ENCODE results near the gene PAMR1.

Gene PAMR1

DNA sequence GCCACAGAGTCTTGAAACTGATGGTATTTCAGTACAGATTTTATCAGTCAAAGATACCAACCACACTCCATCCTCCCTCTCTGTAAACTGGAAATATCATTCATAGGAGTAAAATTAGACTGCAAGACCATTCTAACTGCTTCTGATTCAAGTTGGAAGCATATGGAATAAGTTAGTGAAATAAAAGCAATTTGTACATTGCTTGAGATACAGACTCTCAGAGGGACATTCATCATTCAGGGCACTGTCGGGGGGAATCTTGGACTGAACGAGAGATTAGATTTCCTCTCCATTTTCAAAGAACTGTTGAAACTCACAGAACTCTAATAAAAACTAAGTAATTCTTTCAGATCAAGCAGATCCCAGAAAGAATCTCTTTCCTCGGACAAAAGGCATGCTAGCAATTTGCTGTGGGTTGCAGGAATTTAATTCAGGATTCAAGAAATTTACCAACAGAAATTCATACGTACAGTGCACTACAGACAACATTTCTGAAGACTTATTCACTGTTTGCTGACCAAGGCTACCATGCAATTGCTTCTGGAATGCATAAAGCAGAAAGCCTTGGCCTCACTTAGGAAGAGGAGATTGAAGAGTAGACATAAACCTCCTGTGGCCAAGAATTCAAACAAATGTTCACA lies 34.1 kb downstream of the PAMR1 start:
- no peak for DNase-seq

DNA sequence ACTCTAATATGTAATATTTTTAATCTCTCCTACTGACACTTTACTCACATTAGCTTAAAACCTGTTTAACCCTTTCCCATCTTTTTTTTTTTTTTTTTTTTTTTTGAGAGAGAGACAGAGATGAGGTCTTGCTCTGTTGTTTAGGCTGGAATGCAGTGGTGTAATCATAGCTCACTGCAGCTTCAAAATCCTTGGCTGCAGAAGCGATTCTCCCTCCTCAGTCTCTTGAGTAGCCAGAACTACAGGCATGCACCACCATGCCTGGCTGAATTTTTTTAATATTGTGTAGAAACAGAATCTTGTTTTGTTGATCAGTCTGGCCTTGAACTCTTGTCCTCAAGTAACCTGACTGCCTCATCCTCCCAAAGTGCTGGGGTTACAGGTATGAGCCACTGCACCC lies 37.3 kb downstream of the PAMR1 start:
- DNase-seq: no peak

DNA sequence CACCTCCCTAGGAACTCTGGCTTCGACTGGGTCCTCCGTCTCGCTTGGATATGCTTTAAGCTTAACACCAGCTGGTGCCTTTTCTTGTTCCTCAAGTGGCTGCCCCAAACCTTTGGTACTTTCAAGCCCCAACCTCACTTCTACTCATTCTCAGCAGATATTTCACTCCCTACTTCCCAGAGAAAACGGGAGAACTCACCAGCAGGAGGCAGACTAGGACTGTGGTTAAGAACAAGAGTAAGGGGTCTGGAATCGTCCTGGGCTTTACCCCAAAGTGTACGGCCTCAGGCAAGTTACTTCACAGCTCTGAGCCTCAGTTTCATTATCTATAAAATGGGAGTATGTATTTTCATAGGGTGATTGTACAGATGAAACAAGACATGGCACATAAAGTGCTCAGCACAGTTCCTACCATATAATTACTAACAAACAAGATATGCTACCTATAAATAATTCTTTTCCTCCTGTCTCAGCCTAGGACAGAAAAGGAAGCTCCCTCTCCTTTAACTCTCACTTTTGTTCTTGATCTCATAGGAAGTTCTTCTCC lies 37.8 kb downstream of the PAMR1 start:
- peak; percentile 44 to 83 for DNase-seq

DNA sequence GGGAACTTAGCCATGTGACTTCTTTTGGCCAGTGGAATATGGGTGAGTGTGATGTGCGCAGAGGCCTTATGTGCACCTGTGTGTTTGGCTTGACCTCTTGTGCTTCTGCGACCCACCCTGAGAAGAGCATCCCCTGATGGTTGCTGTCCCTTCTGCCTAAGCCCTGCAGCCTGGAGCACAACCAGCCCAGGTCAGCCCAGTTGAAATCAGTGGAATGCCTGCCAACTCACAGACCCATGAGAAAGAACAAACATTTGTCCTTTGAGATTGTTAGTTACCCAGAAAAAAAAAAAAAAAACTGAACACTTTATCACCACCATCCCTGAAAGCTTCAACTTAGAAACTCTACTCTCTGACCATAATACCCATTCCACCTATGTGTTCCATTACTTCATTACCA lies 38.5 kb downstream of the PAMR1 start:
- DNase-seq: no peak

DNA sequence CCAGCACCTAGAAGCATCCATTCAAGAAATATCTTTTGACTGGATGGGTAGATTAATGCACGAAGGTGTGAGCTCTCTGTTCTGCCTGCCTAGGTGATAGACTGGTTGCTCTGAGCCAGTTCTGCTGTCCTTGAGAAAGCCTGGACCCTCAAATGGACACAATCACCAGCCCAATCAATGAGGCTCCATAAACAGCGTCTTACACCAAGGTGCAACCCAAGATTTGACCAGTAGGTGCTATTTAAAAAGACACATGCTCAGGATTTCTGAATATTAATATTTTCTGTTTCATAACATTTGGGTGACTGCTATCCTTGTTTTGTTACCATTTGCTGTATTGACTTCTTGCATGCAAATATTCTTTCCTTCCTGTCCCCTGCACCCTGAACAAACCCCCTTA lies 39.0 kb downstream of the PAMR1 start:
- DNase-seq: peak in 1 of 2 experiments; percentile 14

DNA sequence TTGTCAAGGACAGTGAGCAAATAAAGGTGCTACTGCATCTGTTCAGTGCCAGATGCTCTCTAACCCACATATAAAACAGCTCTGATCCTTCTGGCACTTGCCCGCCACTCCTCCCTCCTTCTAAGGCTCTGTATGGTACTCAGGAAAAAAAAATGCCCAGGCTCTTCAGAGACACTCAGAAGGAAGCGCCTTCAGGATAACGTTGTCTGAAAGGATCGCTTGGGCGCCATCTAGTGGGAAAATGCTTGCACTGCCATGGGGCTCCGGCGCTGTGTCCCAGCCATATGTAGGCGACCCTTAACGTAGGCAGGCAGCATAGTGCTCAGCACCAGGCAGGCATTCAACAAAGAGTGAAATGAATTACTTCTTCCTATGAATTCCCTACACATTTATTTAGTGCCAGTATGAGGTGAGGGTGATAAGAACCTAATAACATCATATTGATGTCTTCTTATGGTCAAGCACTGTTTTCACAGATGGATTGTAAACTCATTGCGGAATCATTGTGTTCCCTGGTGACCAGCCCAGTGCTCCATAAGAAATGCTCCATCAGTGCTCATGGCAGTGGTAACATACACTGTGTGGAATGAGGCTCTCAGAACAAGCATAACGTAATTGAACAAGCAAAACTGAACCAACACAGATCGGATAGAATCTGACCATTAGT lies 39.6 kb downstream of the PAMR1 start:
- peak; percentile 70 to 94 for DNase-seq

DNA sequence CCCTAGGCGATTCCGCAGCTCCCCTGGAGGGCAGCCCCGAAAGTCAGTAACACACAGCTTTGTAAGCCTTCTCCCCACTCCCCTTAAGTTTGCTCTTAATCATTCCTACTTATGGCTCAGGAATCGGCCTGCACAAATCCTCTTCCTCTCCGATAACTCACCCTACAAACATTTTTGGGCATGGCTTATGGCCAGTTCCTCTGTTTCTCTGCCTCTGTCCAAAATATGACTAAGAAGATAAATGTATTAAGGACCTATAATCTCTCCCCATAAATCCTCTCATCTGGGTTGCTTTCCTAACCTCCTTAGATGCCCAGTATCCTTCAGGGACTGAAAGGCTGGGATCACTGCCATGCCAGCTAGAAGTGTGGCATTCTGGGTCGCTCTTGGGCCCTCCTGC lies 41.0 kb downstream of the PAMR1 start:
- no peak for DNase-seq

DNA sequence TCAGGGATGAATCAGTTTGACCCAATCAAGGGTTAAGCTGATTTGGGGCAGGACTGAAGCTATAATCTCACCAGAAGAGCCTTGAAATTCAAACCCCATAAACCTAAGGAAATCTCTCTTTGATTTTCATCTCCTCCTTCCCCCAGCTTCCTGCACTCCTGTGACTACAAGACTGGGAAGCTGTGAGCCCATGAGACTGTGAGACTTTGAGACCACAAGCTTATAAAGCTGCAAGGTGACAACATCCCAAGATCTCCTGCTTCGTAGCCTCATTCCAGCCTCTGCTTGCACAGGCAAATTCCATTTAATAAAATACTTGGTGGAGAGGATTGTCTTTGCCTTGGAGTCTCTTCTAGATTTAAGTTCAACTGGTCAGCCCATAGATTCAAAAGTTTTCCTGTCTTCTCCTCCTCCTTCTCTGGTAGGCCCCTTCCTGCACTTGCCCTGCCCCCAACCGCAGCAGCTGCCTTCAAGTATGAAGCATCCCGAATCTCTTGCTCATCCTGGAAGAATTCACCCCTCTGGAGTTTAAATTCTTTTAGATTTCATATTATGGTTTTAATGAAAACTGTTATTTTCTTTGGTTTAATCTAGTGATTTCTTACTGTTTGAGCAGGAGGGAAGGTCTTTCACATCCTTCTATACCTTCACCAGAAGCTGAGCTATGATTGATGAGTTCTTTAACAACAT lies 42.1 kb downstream of the PAMR1 start:
- DNase-seq: no peak

DNA sequence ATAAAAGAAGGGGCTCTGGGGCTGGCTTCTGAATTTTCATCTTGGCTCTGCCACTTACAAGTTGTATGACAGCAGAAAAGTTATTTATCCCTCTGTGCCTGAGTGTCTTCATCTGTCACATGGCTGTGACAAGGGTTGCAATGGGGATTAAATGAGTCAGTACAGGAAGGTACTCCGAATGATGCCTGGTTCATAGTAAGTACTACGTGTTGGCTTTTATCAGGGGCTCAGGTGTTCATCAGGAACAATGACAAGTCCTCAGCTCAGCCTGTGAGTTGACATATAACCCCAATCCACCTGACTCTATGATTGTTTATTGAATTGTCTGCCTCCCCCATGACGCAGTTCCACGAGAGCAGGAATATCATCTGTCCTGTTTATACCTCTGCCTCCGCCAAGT lies 45.7 kb downstream of the PAMR1 start:
- DNase-seq: no peak

DNA sequence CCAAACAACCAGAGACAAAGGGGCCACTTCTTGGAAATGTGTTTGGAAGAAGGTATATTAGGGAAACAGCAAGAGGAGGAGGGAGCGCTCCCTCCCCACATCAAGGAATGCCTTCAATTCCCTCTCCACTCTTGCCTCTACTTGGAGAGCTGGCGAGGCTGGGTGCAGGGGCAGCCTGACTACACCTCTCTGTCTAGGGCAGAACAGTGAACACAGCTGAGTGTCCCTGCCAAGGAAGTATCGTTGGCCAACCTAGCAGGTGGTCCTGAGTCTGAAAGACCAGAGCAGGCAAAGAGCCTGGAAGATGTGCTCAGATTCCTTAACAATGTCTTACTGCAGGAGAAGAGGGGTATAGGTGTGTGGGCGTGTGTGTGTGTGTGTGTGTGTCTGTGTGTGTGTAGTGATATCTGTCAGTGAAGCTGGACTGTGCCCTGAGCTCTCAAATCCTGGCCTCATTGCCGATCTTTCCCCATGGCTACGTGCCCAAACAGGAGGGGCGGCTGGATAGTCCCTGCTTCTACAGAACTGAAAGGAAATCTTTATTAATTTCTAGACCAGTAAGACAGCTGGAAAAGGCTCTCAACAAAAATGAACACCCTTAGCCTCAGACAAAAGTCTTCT lies 46.8 kb downstream of the PAMR1 start:
- DNase-seq: no peak

DNA sequence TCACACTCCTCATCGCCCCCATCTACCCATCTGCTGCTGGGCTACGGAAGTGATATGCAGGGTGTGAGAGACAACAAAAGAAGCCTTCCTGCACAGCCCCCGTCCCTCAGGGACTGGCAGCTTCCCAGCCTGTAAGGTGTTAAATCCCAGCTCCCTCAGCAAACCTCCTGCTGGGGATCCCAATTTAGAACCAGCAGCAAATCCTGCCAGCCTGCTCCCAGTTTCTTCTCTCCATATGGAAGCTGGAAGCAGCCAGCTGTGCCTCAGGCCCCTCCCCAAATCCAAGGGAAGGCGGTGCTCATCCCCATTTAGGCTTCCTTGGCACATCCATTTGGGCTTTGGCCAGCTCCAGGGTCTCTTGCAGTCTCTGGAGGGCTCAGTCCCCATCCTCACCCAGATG lies 47.5 kb downstream of the PAMR1 start:
- no peak for DNase-seq

DNA sequence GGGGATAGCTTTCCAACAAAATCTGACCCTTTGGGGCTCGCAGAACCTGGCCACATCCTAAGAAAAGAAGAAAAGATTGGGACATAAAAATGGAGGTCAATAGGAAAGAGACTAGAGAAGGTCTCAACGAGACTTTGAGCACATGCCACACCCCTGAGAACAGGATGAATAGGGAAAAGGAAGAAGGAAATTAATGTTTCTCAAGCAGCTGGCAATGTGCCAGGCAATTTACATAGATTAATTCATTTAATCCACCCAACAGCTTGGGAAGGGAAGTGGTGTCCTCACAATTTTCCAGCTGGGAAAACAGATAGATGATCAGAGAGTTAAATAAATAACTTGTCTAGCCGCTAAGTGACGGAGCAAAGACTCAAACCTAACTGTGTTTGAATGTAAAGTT lies 50.7 kb downstream of the PAMR1 start:
- DNase-seq: no peak

DNA sequence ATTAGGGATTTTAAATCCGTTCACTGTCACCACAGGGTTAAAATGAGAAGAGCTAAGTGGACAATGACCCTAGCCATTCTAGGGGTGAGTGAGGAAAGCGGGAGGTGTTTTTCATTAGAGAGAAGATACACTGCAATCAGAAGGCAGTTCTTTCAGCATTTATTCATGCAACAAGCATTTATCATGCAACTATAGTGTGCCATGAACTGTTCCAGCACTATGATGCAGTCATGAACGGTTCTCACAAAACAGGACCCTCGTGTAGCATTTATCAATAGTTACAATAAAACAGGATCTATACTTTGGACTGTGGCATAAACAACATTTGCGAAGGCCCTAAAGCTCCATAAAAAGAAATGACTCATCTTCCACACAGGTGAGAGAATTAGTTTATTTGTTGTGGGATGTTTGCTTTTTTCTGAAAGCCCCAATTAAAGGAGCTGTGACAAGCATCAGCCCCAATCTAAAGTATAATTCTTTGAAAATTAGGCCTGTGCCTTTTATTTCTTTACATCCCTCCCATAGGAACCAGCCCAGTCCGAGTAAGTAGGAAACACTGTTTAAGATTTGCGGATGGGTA lies 51.5 kb downstream of the PAMR1 start:
- DNase-seq: no peak

DNA sequence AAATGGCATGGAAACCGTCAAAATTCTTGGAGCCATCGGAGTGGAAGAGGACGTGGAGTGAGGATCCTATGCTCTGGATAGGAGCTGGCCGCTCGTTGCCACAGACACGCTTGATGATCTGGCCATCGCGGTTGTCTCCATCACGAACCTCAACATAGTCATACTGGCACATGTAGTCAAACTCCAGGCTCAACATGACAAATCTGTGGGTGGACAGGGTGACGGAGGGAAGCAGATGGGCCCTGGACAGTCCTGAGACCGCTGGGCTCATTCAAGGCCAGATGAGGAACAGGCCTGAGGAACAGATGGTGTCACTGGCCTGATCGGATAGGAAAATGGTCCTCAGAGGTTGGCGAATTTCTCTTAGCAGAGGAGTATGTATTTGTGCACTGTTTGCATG lies 54.8 kb downstream of the PAMR1 start:
- DNase-seq: no peak

DNA sequence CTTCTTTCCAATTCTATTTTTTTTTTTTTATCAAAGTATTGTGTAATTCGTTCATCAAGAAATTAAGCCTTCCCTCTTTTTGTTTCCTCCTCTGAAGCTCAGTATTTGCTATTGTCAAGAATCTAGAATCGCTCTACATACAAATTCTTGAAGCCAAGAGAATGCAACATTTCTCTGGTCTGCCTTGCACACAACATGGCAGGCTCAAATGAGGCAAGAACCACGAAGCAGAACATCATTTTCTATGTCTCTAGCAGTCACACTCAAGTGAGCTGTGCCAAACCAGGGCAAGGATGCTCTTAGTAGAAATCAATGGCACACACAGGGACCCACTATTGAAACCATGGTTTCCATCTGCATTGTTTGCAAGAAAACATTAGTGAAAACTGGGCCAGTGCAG lies 59.4 kb downstream of the PAMR1 start:
- no peak for DNase-seq

DNA sequence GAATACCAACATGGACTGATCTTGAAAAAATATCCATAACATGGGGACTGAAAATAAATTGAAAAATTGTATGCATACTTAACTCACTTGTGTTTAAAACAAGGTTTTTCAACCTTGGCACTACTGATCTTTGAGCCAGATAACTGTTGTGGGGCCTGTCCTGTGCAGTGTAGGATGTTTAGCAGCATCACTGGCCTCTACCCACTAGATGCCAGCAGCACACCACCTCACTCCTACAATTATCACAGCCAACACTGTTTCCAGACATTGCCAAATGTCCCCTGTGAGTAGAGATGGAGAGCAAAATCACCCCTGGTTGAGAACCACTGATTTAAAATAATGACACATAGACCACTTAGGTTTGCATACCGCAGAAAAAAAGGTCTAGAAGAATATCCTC lies 61.1 kb downstream of the PAMR1 start:
- peak in 1 of 2 experiments; percentile 7 for DNase-seq

DNA sequence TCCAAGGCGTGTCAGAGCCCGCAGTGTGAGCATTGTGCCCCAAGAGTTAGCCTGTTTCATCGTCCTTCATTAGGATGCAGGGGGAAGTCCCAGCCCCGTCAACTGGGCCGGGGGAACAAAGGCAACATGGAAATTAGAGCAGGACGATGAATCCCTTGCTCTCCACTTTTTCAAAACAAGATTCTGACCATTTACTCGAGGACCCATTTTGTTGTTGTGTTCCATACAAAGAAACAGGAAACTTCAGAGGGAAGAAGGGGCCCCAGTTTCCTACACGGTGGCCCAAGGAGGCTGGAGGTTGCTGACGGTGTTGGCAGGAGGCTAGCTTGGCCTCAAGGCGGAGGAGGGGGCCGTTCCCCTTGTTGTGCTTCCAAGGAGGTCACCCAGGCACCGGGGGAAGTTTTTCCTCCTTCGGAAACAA lies 62.1 kb downstream of the PAMR1 start:
- no peak for DNase-seq

DNA sequence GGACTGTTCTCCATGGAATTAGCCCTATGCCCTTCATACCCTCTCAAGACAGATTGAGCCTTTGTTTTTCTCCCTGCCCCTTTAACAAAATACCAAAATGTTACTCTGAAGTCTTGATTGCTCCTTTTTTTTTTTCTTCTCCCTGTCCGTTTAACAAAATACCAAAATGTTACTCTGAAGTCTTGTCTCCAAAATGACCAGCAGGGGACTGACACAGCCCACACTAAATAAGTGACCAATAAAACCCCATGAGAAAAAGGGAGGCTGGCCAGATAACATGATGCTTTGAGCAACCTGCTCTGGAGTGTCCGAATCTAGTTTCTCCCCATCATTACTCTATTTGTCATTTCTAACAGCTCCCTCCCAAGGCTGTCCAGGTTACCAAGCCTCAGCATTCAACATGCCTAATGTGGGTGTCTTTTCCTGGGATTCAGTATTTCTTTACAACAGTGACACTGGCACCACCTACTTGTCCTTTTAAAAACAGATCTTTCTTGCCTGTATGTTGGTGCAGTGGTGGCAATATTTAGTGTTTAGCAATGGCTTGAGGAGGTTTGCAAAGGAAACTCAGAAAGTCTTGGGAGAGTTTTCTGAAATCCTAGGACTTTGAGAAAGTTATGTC lies 63.4 kb downstream of the PAMR1 start:
- DNase-seq: no peak

DNA sequence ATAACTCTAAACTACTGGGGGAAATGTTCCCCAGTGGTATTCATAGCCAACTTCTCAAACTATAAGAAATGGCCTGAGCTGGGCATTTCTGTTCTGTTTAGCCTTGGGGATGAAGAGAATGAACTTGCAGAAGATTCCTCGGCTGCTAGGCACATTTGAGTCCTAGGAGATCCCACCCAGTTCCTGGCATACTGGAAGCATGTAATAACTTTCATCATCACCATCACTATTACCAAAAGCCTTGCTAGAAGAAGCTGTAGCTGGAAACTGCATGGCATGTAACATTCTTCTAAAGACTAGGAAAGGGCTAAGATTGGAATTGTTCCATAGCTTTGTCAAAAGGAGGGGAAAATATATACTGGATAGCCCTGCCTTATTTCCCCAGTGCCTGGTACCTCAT lies 65.9 kb downstream of the PAMR1 start:
- no peak for DNase-seq

DNA sequence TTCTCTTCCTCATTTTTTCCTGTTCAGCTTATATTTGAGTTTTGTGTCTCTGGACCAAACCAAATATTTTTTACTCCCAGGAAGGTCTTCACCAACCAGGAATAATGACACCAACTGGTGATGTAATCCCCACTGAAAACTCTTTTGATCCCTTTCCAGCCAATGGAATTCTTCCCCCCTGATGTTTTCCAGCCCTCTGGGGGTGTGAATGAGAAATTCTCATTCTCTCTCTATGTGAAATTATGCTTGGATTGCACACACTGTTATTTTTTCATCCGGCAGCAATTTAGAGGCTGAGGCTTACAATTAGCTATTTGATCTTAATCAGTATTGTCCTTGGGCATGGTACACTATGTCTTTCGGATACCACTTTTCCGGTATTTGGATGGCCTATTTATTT lies 66.6 kb downstream of the PAMR1 start:
- DNase-seq: no peak

DNA sequence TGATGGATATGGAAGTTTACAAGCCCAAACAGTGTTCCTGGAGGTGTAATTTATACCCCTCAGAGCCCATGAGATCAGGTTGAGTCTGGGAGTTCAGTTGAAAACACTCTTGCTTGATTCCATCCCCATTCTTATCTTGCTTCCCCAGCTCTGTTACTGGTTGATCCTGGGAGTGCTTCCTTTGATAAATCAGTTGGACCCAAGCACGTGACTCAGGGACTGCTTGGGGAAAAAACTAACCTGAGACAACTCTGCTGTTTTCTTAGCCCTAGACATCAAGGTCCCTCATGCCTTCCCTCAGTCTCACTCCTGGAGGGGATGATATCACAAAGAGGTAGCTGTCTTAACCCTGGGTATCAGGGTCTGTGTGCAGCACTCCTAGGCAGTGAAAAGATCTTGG lies 71.1 kb downstream of the PAMR1 start:
- DNase-seq: no peak

DNA sequence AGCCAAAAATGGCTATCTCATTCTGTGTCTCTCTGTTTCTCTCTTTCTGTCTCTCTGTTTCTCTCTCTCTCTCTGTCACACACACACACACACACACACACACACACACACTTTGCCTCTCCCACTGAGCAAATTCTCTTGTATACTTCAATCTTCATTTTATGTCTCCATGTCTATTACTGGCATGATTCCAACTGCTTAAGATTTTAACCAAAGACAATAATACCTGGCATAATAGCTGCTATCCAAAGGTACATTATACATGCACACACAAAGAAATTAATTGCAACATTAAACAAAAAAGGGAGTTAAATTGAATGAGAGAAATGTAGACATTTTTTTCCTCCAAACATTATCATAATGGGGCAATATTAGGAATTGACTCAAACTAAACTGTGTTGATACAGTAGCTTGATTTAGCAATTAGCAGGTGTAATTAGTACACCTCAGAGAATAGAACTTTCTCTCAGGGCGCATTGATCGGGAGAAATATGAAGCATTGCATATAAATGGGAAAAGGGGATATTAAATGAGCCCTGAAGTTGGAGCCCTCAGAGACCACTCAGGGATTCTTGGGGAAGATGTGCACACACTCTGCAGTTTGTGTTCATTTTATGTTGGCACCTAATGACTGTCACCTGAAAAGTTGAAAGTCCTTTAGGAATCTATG lies 88.7 kb downstream of the PAMR1 start:
- DNase-seq: no peak
